Measurements from ENCODE around the gene FGF19.

DNA sequence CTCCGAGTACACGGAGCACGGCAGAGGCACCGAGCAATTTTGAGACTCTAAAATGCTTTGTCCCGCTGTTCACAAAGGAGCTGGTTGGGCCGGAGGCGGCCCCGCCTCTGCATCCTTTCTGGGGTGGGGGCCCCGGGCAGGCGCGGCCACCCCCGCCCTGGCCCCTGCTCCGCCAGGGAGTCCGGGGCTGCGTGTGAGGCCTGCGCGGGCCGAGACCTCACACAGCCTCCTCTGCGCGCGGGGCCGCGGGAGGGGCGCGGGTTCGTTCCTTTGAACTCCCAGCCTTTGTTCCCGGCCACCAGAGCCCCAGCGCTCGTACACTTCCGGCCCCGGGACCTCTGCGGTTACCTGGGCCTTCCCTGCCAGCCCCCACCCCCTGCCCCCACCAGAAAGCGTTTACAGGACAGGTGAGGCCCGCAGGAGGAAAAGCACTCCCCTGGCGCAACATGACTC, 1.6 kb downstream of the FGF19 start:
- TF ChIP-seq, protein P1, sequence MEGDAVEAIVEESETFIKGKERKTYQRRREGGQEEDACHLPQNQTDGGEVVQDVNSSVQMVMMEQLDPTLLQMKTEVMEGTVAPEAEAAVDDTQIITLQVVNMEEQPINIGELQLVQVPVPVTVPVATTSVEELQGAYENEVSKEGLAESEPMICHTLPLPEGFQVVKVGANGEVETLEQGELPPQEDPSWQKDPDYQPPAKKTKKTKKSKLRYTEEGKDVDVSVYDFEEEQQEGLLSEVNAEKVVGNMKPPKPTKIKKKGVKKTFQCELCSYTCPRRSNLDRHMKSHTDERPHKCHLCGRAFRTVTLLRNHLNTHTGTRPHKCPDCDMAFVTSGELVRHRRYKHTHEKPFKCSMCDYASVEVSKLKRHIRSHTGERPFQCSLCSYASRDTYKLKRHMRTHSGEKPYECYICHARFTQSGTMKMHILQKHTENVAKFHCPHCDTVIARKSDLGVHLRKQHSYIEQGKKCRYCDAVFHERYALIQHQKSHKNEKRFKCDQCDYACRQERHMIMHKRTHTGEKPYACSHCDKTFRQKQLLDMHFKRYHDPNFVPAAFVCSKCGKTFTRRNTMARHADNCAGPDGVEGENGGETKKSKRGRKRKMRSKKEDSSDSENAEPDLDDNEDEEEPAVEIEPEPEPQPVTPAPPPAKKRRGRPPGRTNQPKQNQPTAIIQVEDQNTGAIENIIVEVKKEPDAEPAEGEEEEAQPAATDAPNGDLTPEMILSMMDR (IDR thresholded peaks at IDR 0.05 in 2 of 3, conservative IDR thresholded peaks at IDR 0.05 in 1 of 3; ENCODE audit: insufficient read depth in 2 of 3, low read depth in 1 of 3, low read length in 3 of 3): no peak
- no peak for TF ChIP-seq MAZ (CRISPR knock-in tag; conservative IDR thresholded peaks at IDR 0.05 in 1 of 2, IDR thresholded peaks at IDR 0.05 in 1 of 2)
